ENCODE measurements around the gene KDM2B. TPM values are rescaled to one million over a fixed set of nuclear protein-coding genes. Genes with fewer than 3 reads are reported as not detected.

KDM2B gene
- total RNA-seq, 4 donors from 2014 or later = 20.7 to 26.3 (median 23.9) TPM

GRCh38 chr12:121476477-121476876 lies 104.3 kb downstream of the KDM2B start:
- intact Hi-C loops (cut with DNase I) = no loop called here
- Histone ChIP-seq H3K36me3 (no peaks in the 10 kb centered on the region), H3K27me3 (no peaks in the 10 kb centered on the region), H3K9me3 (no peaks in the 10 kb centered on the region), H3K27ac (no peak overlapping the region), H3K4me3 (no peak overlapping the region), H3K4me1 (no peaks in the 10 kb centered on the region)
- TF ChIP-seq CTCF (IDR thresholded peaks at IDR 0.05) (no peak), POLR2A (IDR thresholded peaks at IDR 0.05) (no peak)
- DNase-seq = no peak
- 81 to 89% methylated on average over 3 of the region's 3 CpGs for WGBS, 2 donors

- intact Hi-C loops (cut with DNase I) = no loop called here
- H3K4me1 ChIP-seq = no peaks in the 10 kb centered on the region
- TF ChIP-seq POLR2A (IDR thresholded peaks at IDR 0.05) = no peak
- no peak for TF ChIP-seq CTCF (IDR thresholded peaks at IDR 0.05)
- no peaks in the 10 kb centered on the region for H3K27me3 ChIP-seq
- H3K9me3 ChIP-seq = no peaks in the 10 kb centered on the region
- no peaks in the 10 kb centered on the region for H3K36me3 ChIP-seq
- 94 to 100% methylated on average over 2 of the region's 2 CpGs for WGBS, 2 donors
- no peak overlapping the region for H3K4me3 ChIP-seq
- DNase-seq = no peak
- H3K27ac ChIP-seq = no peak overlapping the region
Measured at GRCh38 chr12:121475279-121475678, 105.5 kb downstream of the KDM2B start.

- Histone ChIP-seq H3K4me3 (no peak overlapping the region), H3K27ac (no peak overlapping the region), H3K4me1 (peaks cover 7 to 12% (median 8%) of the 10 kb centered on the region in 3 donors), H3K9me3 (no peaks in the 10 kb centered on the region), H3K36me3 (no peaks in the 10 kb centered on the region), H3K27me3 (no peaks in the 10 kb centered on the region)
- no peak for TF ChIP-seq CTCF (IDR thresholded peaks at IDR 0.05)
- no peak for TF ChIP-seq POLR2A (IDR thresholded peaks at IDR 0.05)
- WGBS, 2 donors = 84% methylated on average over 7 of the region's 7 CpGs
- intact Hi-C loops (cut with DNase I) = no loop called here
- DNase-seq = no peak
Measured at GRCh38 chr12:121472150-121472905, 108.5 kb downstream of the KDM2B start.

GRCh38 chr12:121470751-121471150 lies 110.1 kb downstream of the KDM2B start:
- no peak overlapping the region for H3K4me3 ChIP-seq
- no peak for DNase-seq
- 77 to 82% methylated on average over 2 of the region's 2 CpGs for WGBS, 2 donors
- H3K36me3 ChIP-seq = no peaks in the 10 kb centered on the region
- H3K27me3 ChIP-seq = no peaks in the 10 kb centered on the region
- intact Hi-C loops (cut with DNase I) = no loop called here
- TF ChIP-seq POLR2A (IDR thresholded peaks at IDR 0.05) = no peak
- no peak for TF ChIP-seq CTCF (IDR thresholded peaks at IDR 0.05)
- no peaks in the 10 kb centered on the region for H3K9me3 ChIP-seq
- peaks cover 7 to 19% (median 9%) of the 10 kb centered on the region in 3 donors for H3K4me1 ChIP-seq
- H3K27ac ChIP-seq = no peak overlapping the region

GRCh38 chr12:121468499-121468801 lies 112.4 kb downstream of the KDM2B start:
- 55 to 70% methylated on average over 4 of the region's 4 CpGs for WGBS, 2 donors
- TF ChIP-seq POLR2A (IDR thresholded peaks at IDR 0.05) = no peak
- TF ChIP-seq CTCF (IDR thresholded peaks at IDR 0.05) = no peak
- Histone ChIP-seq H3K4me3 (no peak overlapping the region), H3K9me3 (no peaks in the 10 kb centered on the region), H3K4me1 (peaks cover 7 to 32% (median 16%) of the 10 kb centered on the region in 3 donors), H3K27ac (no peak overlapping the region), H3K27me3 (no peaks in the 10 kb centered on the region), H3K36me3 (no peaks in the 10 kb centered on the region)
- no peak for DNase-seq
- intact Hi-C loops (cut with DNase I) = no loop called here

Data from esophagus squamous epithelium (tissue), 5 donors.